ENCODE results near the gene OR52W1.
"Not testable (repeated sequence)": the region's sequence is repeated elsewhere in the genome, so short reads cannot be mapped to it uniquely, and the experiment has no call there.

Gene OR52W1

GRCh38 chr11:6217722-6218121 lies 18.7 kb downstream of the OR52W1 start:
- no peak for DNase-seq (ENCODE audit: low spot score)

GRCh38 chr11:6219359-6219758 lies 20.3 kb downstream of the OR52W1 start:
- no peak for DNase-seq (ENCODE audit: low spot score)

GRCh38 chr11:6223854-6224253 lies 24.8 kb downstream of the OR52W1 start:
- no peak for DNase-seq (ENCODE audit: low spot score)

- DNase-seq (ENCODE audit: low spot score), result no peak
Measured at GRCh38 chr11:6224421-6224820, 25.4 kb downstream of the OR52W1 start.

- no peak for DNase-seq (ENCODE audit: low spot score)
Measured at GRCh38 chr11:6225024-6225423, 26.0 kb downstream of the OR52W1 start.

- peak; percentile 19 for DNase-seq (ENCODE audit: low spot score)
Measured at GRCh38 chr11:6225896-6226295, 26.9 kb downstream of the OR52W1 start.

- no peak for DNase-seq (ENCODE audit: low spot score)
Measured at GRCh38 chr11:6228520-6228919, 29.5 kb downstream of the OR52W1 start.

- DNase-seq (ENCODE audit: low spot score), result no peak
Measured at GRCh38 chr11:6229911-6230310, 30.9 kb downstream of the OR52W1 start.

- no peak for DNase-seq (ENCODE audit: low spot score)
Measured at GRCh38 chr11:6232899-6233298, 33.9 kb downstream of the OR52W1 start.

GRCh38 chr11:6233984-6234386 lies 35.0 kb downstream of the OR52W1 start:
- no peak for DNase-seq (ENCODE audit: low spot score)

- DNase-seq (ENCODE audit: low spot score), result peak; percentile 99
Measured at GRCh38 chr11:6234387-6235107, 35.5 kb downstream of the OR52W1 start, which contains the start of gene FHIP1B. FHIP1B (minus strand) TSS chr11:6234636; CDS start chr11:6224516, 10,120 bp downstream.

- no peak for DNase-seq (ENCODE audit: low spot score)
Measured at GRCh38 chr11:6237266-6237665, 38.2 kb downstream of the OR52W1 start.

GRCh38 chr11:6237761-6238302 lies 38.8 kb downstream of the OR52W1 start:
- no peak for DNase-seq (ENCODE audit: low spot score)

- DNase-seq (ENCODE audit: low spot score), result no peak
Measured at GRCh38 chr11:6238902-6239301, 39.9 kb downstream of the OR52W1 start, which contains the start of gene CNGA4. CNGA4 (plus strand) TSS chr11:6239089; CDS start chr11:6239207, 118 bp downstream.

- no peak for DNase-seq (ENCODE audit: low spot score)
Measured at GRCh38 chr11:6240139-6240538, 41.1 kb downstream of the OR52W1 start.

- DNase-seq (ENCODE audit: low spot score), result no peak
Measured at GRCh38 chr11:6240781-6241180, 41.8 kb downstream of the OR52W1 start.

- DNase-seq (ENCODE audit: low spot score), result no peak
Measured at GRCh38 chr11:6241316-6241715, 42.3 kb downstream of the OR52W1 start.

GRCh38 chr11:6245536-6245935 lies 46.5 kb downstream of the OR52W1 start:
- no peak for DNase-seq (ENCODE audit: low spot score)

- DNase-seq (ENCODE audit: low spot score), result no peak
Measured at GRCh38 chr11:6248248-6248647, 49.2 kb downstream of the OR52W1 start.

- DNase-seq (ENCODE audit: low spot score), result not testable (repeated sequence)
Measured at GRCh38 chr11:6248897-6249296, 49.9 kb downstream of the OR52W1 start.
